Vagina (tissue), 2 donors: ENCODE data around the gene SLC22A23.

Experiments
- CTCF ChIP-seq, 3 experiments: fragments of 450-650 bp in 2 of 3; fragments of 200-600 bp in 1 of 3; sonication (generic) in 1 of 3; IDR thresholded peaks; one replicate each; pipeline ENCODE4 v1.5.1; 2017 to 2019; ENCODE audit warnings: antibody characterized with exemption in 3 of 3, mild to moderate bottlenecking in 2 of 3, moderate library complexity in 2 of 3
- POLR2A ChIP-seq, 2 donors: fragments of 450-650 bp; IDR thresholded peaks; one replicate each; pipeline ENCODE4 v1.6.1; 2017; ENCODE audit warnings: antibody characterized with exemption in 2 of 2, mild to moderate bottlenecking in 2 of 2, moderate library complexity in 2 of 2

- no peak for TF ChIP-seq CTCF (IDR thresholded peaks at IDR 0.05)
- TF ChIP-seq POLR2A (IDR thresholded peaks at IDR 0.05), result no peak
Measured at GRCh38 chr6:3372184-3372846, 84.5 kb downstream of the SLC22A23 start.
